Upper lobe of left lung (tissue), 4 donors: Measurements from ENCODE around the gene UBAC2.

ENCODE experiments used
- EP300 ChIP-seq, 4 donors: sonication (generic); formaldehyde crosslinking; IDR thresholded peaks; one replicate each; pipeline ENCODE4 v1.5.1; 2017; ENCODE audit warnings: antibody characterized with exemption in 4 of 4, control low read depth in 2 of 4
- POLR2A ChIP-seq, 4 donors: fragments of 450-650 bp; IDR thresholded peaks; one replicate each; pipeline ENCODE4 v1.5.1; 2016 to 2017; ENCODE audit warnings: antibody characterized with exemption in 4 of 4, mild to moderate bottlenecking in 2 of 4
- POLR2AphosphoS5 ChIP-seq, 2 donors: sonication (generic); formaldehyde crosslinking; IDR thresholded peaks; one replicate each; pipeline ENCODE4 v1.5.1; 2017; ENCODE audit warnings: antibody characterized with exemption in 2 of 2
- TF ChIP-seq, protein P1 (sequence below), 6 experiments: fragments of 450-650 bp in 4 of 6; fragments of 200-600 bp in 2 of 6; sonication (generic) in 2 of 6; IDR thresholded peaks; one replicate each; pipeline ENCODE4 v1.5.1; 2016 to 2019; ENCODE audit warnings: antibody characterized with exemption in 6 of 6

DNA sequence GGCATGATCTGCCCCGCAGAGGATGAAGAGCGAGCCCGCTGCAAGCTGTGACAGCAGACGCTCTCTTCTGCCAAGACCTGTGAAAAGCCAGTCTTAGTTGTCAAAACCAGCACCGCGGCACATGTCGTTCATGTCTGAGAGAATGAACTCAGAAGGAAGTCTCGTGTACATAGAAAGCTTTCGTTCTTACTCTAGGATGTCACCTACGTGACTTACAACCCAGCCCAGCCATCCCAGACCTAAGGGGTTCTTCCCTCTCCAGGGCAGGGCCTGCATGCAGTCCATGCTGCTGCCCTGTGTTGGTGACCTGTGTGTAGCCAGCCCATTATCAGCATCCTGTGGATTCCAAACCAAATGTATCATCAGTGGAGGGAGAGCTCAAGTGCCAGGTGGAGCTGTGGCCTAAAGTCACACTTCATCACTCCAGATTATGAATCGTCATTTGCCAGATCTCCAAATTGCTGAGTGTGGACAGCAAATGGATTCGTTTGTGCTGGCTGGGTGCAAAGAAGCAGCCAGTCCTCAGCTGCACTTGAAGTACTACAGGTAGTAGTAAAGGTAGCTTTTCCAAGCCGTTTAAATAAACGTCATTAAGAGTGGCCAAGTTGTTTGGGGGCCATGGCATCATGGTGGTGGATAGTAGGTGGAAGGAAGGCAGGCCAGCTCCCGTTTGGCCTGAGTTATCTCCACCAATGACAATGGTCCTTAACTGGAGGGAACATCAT, 180.4 kb downstream of the UBAC2 start:
- no peak for TF ChIP-seq POLR2A (IDR thresholded peaks at IDR 0.05)
- no peak for TF ChIP-seq EP300 (IDR thresholded peaks at IDR 0.05)
- TF ChIP-seq, protein P1, sequence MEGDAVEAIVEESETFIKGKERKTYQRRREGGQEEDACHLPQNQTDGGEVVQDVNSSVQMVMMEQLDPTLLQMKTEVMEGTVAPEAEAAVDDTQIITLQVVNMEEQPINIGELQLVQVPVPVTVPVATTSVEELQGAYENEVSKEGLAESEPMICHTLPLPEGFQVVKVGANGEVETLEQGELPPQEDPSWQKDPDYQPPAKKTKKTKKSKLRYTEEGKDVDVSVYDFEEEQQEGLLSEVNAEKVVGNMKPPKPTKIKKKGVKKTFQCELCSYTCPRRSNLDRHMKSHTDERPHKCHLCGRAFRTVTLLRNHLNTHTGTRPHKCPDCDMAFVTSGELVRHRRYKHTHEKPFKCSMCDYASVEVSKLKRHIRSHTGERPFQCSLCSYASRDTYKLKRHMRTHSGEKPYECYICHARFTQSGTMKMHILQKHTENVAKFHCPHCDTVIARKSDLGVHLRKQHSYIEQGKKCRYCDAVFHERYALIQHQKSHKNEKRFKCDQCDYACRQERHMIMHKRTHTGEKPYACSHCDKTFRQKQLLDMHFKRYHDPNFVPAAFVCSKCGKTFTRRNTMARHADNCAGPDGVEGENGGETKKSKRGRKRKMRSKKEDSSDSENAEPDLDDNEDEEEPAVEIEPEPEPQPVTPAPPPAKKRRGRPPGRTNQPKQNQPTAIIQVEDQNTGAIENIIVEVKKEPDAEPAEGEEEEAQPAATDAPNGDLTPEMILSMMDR (IDR thresholded peaks at IDR 0.05): no peak
- TF ChIP-seq POLR2AphosphoS5 (IDR thresholded peaks at IDR 0.05): no peak
